Measurements from ENCODE around the gene RETN. TPM values are rescaled to one million over a fixed set of nuclear protein-coding genes. Genes with fewer than 3 reads are reported as not detected.

RETN gene
- polyA plus RNA-seq, 3 donors, result 42.1 to 119 (median 60.0) TPM

DNA sequence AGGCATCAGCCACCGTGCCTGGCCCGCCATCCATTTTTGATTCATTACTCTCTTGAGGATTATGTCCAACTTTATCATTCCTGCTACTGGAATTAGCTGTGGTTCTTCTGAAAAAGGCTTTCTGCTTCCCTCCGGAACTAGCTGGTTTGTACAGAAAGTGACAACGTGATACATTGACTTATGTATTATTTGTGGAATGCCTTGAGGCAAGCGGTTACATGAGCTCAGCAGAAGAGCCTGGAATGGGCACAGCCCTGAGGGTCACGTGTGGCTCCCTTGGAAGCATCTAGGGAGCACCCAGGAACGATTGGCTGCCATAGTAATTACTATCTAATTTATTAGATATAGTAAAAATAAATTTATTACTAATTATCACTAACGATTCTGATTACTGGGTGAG, 14.4 kb upstream of the RETN start:
- Histone ChIP-seq H3K4me1 (ENCODE audit: control insufficient read depth in 1 of 2, insufficient read depth in 2 of 2, low read length in 2 of 2) (peaks cover 72 to 75% of the 10 kb centered on the region in 2 donors), H4K20me1 (ENCODE audit: insufficient read depth, low read length) (no peaks in the 10 kb centered on the region), H3K27ac (ENCODE audit: low read depth in 1 of 2, low read length in 2 of 2) (peak overlapping the region; percentile 99 to 100), H3K9ac (ENCODE audit: insufficient read depth, low read length, poor library complexity, severe bottlenecking) (no peak overlapping the region), H3K9me3 (replicated peaks in 1 of 2; ENCODE audit: control insufficient read depth in 1 of 2, insufficient read depth in 1 of 2, low read length in 2 of 2) (no peaks in the 10 kb centered on the region), H3K79me2 (ENCODE audit: insufficient read depth, low read length) (no peaks in the 10 kb centered on the region), H3K36me3 (replicated peaks in 1 of 2; ENCODE audit: control insufficient read depth in 1 of 2, insufficient read depth in 2 of 2, low read length in 2 of 2) (no peaks in the 10 kb centered on the region), H3K27me3 (ENCODE audit: control insufficient read depth in 2 of 2, insufficient read depth in 2 of 2, low read length in 2 of 2) (no peaks in the 10 kb centered on the region), H3K4me3 (replicated peaks in 1 of 3; ENCODE audit: low read depth in 2 of 3, low read length in 3 of 3) (no peak overlapping the region), H3K4me2 (replicated peaks; ENCODE audit: extremely low read depth, low read length, poor library complexity, severe bottlenecking) (no peak overlapping the region), H2AFZ (ENCODE audit: insufficient read depth, low read depth, low read length, poor library complexity, severe bottlenecking) (no peak overlapping the region)
- peaks cover 0 to 11% (median 2%) of the 10 kb centered on the region in 3 donors for H3K27me3 Mint-ChIP-seq (ENCODE audit: low read depth in 3 of 3)
- H3K9me3 Mint-ChIP-seq, result peaks cover 0 to 2% (median 0%) of the 10 kb centered on the region in 7 donors
- H3K4me1 Mint-ChIP-seq, result peaks cover 64% of the 10 kb centered on the region
- TF ChIP-seq CTCF (IDR thresholded peaks at IDR 0.05), result no peak
- no peaks in the 10 kb centered on the region for H3K36me3 Mint-ChIP-seq
- H3K27ac Mint-ChIP-seq, result peak overlapping the region; percentile 98 to 100 (median 99)
- H3K4me3 Mint-ChIP-seq, result no peak overlapping the region
- intact Hi-C loops (cut with micrococcal nuclease), result loop anchor here in 1 of 2 donors (2.0 to 10.0 kb wide), 2 partner anchors 52 to 110 kb away; no protein-coding TSS in a partner anchor
- DNase-seq, result no peak
- 90% methylated on average over 6 of the region's 8 CpGs for WGBS (ENCODE audit: insufficient coverage)

GRCh38 chr19:7655581-7655980, 13.3 kb upstream of the RETN start:
- H3K36me3 Mint-ChIP-seq, result no peaks in the 10 kb centered on the region
- no peaks in the 10 kb centered on the region for H3K79me2 ChIP-seq (ENCODE audit: insufficient read depth, low read length)
- H3K4me1 Mint-ChIP-seq, result peaks cover 64% of the 10 kb centered on the region
- peaks cover 73 to 75% of the 10 kb centered on the region in 2 donors for H3K4me1 ChIP-seq (ENCODE audit: control insufficient read depth in 1 of 2, insufficient read depth in 2 of 2, low read length in 2 of 2)
- no peak overlapping the region for H2AFZ ChIP-seq (ENCODE audit: insufficient read depth, low read depth, low read length, poor library complexity, severe bottlenecking)
- peak overlapping the region; percentile 81 for H3K9ac ChIP-seq (ENCODE audit: insufficient read depth, low read length, poor library complexity, severe bottlenecking)
- peak overlapping the region in 1 of 2 donors; percentile 36 for H3K4me3 Mint-ChIP-seq
- no peaks in the 10 kb centered on the region for H4K20me1 ChIP-seq (ENCODE audit: insufficient read depth, low read length)
- H3K36me3 ChIP-seq (replicated peaks in 1 of 2; ENCODE audit: control insufficient read depth in 1 of 2, insufficient read depth in 2 of 2, low read length in 2 of 2), result no peaks in the 10 kb centered on the region
- H3K27ac ChIP-seq (ENCODE audit: low read depth in 1 of 2, low read length in 2 of 2), result peak overlapping the region; percentile 99 to 100
- H3K27ac Mint-ChIP-seq, result peak overlapping the region; percentile 98 to 100 (median 99)
- peak; percentile 94 to 99 (median 97) for DNase-seq
- no peaks in the 10 kb centered on the region for H3K27me3 ChIP-seq (ENCODE audit: control insufficient read depth in 2 of 2, insufficient read depth in 2 of 2, low read length in 2 of 2)
- peaks cover 0 to 10% (median 2%) of the 10 kb centered on the region in 3 donors for H3K27me3 Mint-ChIP-seq (ENCODE audit: low read depth in 3 of 3)
- H3K9me3 ChIP-seq (replicated peaks in 1 of 2; ENCODE audit: control insufficient read depth in 1 of 2, insufficient read depth in 1 of 2, low read length in 2 of 2), result no peaks in the 10 kb centered on the region
- 4% methylated on average over 5 of the region's 8 CpGs for WGBS (ENCODE audit: insufficient coverage)
- intact Hi-C loops (cut with micrococcal nuclease), result loop anchor here in 1 of 2 donors (2.0 to 10.0 kb wide), 2 partner anchors 51 to 111 kb away; no protein-coding TSS in a partner anchor
- H3K4me3 ChIP-seq (replicated peaks in 1 of 3; ENCODE audit: low read depth in 2 of 3, low read length in 3 of 3), result no peak overlapping the region
- H3K4me2 ChIP-seq (replicated peaks; ENCODE audit: extremely low read depth, low read length, poor library complexity, severe bottlenecking), result no peak overlapping the region
- peaks cover 0 to 2% (median 0%) of the 10 kb centered on the region in 7 donors for H3K9me3 Mint-ChIP-seq
- TF ChIP-seq CTCF (IDR thresholded peaks at IDR 0.05), result no peak
